ENCODE measurements around the gene MTUS2. TPM values are rescaled to one million over a fixed set of nuclear protein-coding genes. Genes with fewer than 3 reads are reported as not detected.

The MTUS2 gene
- total RNA-seq, 4 donors from 2014 or later = 0.16 to 0.75 (median 0.24) TPM

GRCh38 chr13:29486551-29486950, 666.4 kb downstream of the MTUS2 start:
- Histone ChIP-seq H3K4me3 (no peak overlapping the region), H3K36me3 (no peaks in the 10 kb centered on the region), H3K4me1 (peaks cover 0 to 9% (median 3%) of the 10 kb centered on the region in 4 donors), H3K27ac (no peak overlapping the region), H3K27me3 (no peaks in the 10 kb centered on the region), H3K9me3 (no peaks in the 10 kb centered on the region)
- WGBS, 2 donors (ENCODE audit: low coverage in 1 of 2) = 40 to 71% methylated on average over 3 of the region's 3 CpGs
- intact Hi-C loops (cut with DNase I; ENCODE audit: low total_unique reads) (no loop called here), in situ Hi-C loops (cut with MboI; ENCODE audit: low pct_ligation_motif_present in 1 of 4, low pct_unique_long_range_greater_than_20kb in 1 of 4, low sequenced_read_pairs in 3 of 4) (no loop called here)
- TF ChIP-seq EP300 (IDR thresholded peaks at IDR 0.05; ENCODE audit: low read depth) (no peak), POLR2A (IDR thresholded peaks at IDR 0.05) (no peak), POLR2AphosphoS5 (IDR thresholded peaks at IDR 0.05) (no peak), CTCF (IDR thresholded peaks at IDR 0.05) (no peak)
- no peak for DNase-seq

- no peaks in the 10 kb centered on the region for H3K9me3 ChIP-seq
- no peak overlapping the region for H3K27ac ChIP-seq
- H3K36me3 ChIP-seq = no peaks in the 10 kb centered on the region
- TF ChIP-seq CTCF (IDR thresholded peaks at IDR 0.05) (no peak), POLR2AphosphoS5 (IDR thresholded peaks at IDR 0.05) (no peak), EP300 (IDR thresholded peaks at IDR 0.05; ENCODE audit: low read depth) (no peak), POLR2A (IDR thresholded peaks at IDR 0.05) (no peak)
- 86 to 89% methylated on average over 5 to 22 of the region's 22 CpGs for WGBS, 2 donors (ENCODE audit: low coverage in 1 of 2)
- no peak for DNase-seq
- no peaks in the 10 kb centered on the region for H3K27me3 ChIP-seq
- no peak overlapping the region for H3K4me3 ChIP-seq
- intact Hi-C loops (cut with DNase I; ENCODE audit: low total_unique reads) (no loop called here), in situ Hi-C loops (cut with MboI; ENCODE audit: low pct_ligation_motif_present in 1 of 4, low pct_unique_long_range_greater_than_20kb in 1 of 4, low sequenced_read_pairs in 3 of 4) (no loop called here)
- H3K4me1 ChIP-seq = no peaks in the 10 kb centered on the region
Observed at GRCh38 chr13:29487466-29488454, 667.6 kb downstream of the MTUS2 start.

GRCh38 chr13:29489650-29490560, 669.8 kb downstream of the MTUS2 start:
- Histone ChIP-seq H3K9me3 (no peaks in the 10 kb centered on the region), H3K4me1 (no peaks in the 10 kb centered on the region), H3K27me3 (no peaks in the 10 kb centered on the region), H3K4me3 (no peak overlapping the region), H3K36me3 (no peaks in the 10 kb centered on the region), H3K27ac (no peak overlapping the region)
- TF ChIP-seq POLR2A (IDR thresholded peaks at IDR 0.05) = no peak
- no peak for TF ChIP-seq POLR2AphosphoS5 (IDR thresholded peaks at IDR 0.05)
- TF ChIP-seq EP300 (IDR thresholded peaks at IDR 0.05; ENCODE audit: low read depth) = no peak
- TF ChIP-seq CTCF (IDR thresholded peaks at IDR 0.05) = no peak
- in situ Hi-C loops (cut with MboI; ENCODE audit: low pct_ligation_motif_present in 1 of 4, low pct_unique_long_range_greater_than_20kb in 1 of 4, low sequenced_read_pairs in 3 of 4) (no loop called here), intact Hi-C loops (cut with DNase I; ENCODE audit: low total_unique reads) (no loop called here)
- no peak for DNase-seq
- 76 to 84% methylated on average over 13 to 14 of the region's 14 CpGs for WGBS, 2 donors (ENCODE audit: low coverage in 1 of 2)

- H3K27me3 ChIP-seq = no peaks in the 10 kb centered on the region
- no peaks in the 10 kb centered on the region for H3K4me1 ChIP-seq
- intact Hi-C loops (cut with DNase I; ENCODE audit: low total_unique reads) (no loop called here), in situ Hi-C loops (cut with MboI; ENCODE audit: low pct_ligation_motif_present in 1 of 4, low pct_unique_long_range_greater_than_20kb in 1 of 4, low sequenced_read_pairs in 3 of 4) (no loop called here)
- no peak for TF ChIP-seq POLR2A (IDR thresholded peaks at IDR 0.05)
- H3K36me3 ChIP-seq = no peaks in the 10 kb centered on the region
- 87 to 100% methylated on average over 2 to 9 of the region's 9 CpGs for WGBS, 2 donors (ENCODE audit: low coverage in 1 of 2)
- DNase-seq = no peak
- no peak overlapping the region for H3K4me3 ChIP-seq
- no peaks in the 10 kb centered on the region for H3K9me3 ChIP-seq
- H3K27ac ChIP-seq = no peak overlapping the region
Observed at GRCh38 chr13:29490561-29490885, 670.4 kb downstream of the MTUS2 start.
